Mucosa of gallbladder (tissue), 1 donor: Measurements from ENCODE around the gene H2AZ1. TPM values are rescaled to one million over a fixed set of nuclear protein-coding genes. Genes with fewer than 3 reads are reported as not detected.
"Not testable (repeated sequence)": the region's sequence is repeated elsewhere in the genome, so short reads cannot be mapped to it uniquely, and the experiment has no call there.

ENCODE experiments used
- DNase-seq: peaks from one replicate; pipeline ENCODE4 v3.0.0-alpha.2; 2020; ENCODE audit warnings: low spot score
- total RNA-seq: library from RNA; stranded (reverse); gene quantifications from one replicate; pipeline ENCODE4 v1.2.1, GENCODE V29; 2021
- donor health status: DM: no; HTN: no; CAD: no.

Gene H2AZ1
- total RNA-seq, result 155 TPM

DNA sequence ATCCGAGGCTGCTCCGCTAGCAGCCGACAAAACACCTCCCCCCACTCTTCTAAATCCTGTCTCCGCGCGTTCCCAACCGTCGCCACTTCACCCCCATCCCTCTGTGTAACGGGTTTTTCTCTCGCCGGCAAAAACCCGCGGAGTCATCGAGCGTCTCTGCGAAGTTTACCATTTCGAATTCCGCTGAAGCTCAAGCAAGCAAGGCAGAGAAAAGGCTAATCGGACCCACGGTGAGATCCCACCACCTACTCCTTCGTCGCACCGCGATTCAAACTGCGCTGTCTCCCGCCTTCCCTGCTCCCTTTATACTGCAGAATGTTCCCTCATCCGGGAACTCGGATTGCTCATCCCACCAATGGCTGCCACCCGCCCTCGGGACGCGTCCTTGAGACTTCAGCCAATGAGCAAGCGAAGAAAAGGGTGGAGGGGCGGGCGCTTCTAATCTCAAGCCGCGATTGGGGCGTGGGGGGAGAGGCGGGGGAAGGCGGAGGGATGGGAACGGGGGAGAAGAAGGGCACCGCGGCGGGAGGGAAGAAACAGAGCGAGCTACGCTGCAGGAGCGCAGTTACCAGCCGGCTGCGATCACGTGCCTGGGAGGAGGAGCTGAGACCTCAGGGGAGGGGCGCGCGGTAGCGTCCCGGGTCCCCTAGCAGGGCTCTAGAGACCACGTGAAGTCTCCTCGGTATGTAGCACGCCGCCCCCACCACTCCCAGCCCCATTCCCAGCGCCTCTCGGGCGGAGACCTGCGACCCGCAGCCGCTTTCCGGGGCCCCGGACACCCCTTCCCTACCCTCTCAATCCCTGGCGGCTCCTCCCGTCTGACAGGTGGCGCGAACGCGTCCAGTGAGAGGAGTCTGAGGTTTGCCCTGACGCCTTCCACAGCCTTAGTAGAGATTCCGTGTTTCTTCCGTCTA, at the start of gene H2AZ1:
Gene H2AZ1 (minus strand): TSS at position 277 of the 914 bp plus-strand sequence. CDS start 105 bp downstream, at position 172.
- peak; percentile 99 for DNase-seq

DNA sequence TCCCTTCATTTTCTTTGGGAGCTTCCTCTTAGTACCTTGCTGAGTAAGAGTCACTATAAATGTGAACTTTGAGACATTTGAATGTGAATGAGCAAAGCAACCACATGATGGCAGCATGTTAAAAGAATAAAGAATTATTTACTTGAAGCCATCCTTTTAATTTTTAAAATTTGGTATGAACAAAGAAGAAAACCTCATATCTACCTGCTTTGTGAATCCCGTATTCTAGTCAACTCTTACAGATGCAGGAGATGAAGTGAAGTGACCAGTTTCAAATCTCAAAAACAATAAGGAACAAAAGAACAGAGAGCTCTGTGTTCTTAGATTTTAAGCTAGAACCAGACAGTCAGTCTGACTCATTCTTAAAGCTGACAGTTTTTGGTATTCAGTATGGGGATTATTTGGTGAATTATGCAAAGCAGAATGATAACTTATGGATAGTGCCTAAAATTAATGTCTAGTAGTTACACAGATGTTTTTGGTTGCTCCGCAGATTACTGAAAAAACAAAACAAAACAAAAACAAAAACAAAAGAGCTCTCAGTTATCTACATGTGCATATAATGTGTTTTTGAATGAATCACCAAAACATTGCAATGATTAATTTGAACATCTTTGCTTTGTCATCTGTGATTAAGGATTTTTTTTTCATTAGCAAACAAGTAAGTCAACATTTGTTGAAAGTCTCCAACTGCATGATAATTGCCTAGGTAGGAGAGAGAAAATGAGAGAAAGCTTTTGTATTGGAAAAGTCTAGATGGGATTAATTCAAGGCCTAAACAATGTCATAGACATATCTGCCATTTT, 48.2 kb upstream of the H2AZ1 start:
- DNase-seq, result peak; percentile 10

DNA sequence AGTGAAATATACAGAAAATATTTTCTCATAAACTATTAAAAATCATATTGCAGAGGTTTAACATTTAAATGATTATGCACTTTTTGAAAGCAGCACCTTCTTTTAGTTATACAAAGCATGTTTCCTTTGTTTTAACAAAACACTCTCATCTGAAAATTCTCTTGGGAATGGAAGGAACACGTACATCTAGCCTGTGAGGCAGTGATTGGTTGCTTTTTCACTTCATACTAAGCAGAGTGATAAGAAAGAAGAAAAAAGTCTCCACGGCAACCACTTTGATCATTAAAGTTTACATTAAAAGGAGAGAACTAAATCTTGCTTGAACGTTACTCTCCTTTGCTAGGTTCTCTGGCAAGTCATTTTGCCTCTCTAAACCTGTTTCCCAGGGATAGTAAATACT, 41.7 kb upstream of the H2AZ1 start:
- no peak for DNase-seq

DNA sequence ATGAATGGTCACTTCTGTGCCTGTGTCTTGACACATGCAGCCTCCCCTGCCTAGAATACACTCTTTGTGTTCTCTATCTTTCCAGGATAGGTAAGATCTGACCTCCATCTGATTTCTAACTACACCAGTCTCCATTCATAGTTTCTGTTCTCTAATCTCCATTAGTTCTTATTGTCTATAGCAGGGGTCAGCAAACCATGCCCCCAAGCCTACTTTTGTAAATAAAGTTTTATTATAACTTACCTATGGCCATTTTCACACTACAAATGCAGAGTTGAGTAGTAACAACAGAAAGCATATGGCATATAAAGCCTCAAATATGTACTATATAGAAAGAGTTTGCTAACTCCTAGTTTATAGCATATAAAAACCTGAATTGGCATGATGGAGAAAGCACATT, 37.6 kb upstream of the H2AZ1 start:
- DNase-seq, result no peak

DNA sequence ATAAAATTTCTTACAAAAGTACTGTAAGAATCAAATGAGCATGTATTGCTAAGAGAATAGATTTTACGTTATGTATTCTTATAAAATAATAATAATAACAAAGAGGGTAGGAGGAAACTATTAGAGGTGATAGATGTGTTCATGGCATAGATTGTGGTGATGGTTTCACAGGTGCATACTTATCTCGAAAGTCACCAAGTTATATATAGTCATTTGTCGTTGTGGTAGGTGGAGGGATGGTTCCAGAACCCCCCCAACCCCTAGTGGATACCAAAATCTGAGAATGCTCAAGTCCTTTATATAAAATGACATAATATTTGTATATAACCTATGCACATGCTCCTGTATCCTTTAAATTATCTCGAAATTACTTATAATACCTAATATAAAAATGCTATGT, 36.7 kb upstream of the H2AZ1 start:
- DNase-seq, result no peak

DNA sequence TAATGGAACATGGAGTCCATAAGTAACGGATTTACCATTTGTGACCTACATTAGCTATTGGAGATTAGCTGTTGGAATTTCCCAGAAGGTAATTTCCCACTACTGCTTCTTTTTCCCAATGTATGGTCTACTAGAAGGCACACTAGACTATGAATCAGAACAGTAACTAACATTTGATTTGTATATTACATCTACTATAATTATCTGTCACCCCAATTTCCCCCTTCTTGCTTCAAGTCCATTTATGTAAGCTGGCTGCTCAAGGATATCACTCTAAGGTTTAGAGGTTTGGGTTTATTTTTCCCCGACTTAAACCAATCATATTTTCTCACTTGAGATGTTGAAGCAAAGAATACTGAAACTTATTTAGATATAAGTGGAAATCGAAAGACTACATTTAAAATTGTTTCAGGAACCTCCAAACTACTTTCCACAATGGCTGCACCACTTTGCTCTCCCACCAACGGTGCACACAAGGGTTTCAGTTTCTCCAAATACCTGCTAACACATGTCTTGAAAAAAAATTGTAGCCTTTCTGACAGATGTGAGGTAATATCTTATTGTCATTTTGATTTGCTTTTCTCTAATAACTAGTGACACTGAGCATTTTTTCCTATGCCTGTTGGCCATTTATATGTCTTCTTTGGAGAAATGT, 33.3 kb upstream of the H2AZ1 start:
- no peak for DNase-seq

DNA sequence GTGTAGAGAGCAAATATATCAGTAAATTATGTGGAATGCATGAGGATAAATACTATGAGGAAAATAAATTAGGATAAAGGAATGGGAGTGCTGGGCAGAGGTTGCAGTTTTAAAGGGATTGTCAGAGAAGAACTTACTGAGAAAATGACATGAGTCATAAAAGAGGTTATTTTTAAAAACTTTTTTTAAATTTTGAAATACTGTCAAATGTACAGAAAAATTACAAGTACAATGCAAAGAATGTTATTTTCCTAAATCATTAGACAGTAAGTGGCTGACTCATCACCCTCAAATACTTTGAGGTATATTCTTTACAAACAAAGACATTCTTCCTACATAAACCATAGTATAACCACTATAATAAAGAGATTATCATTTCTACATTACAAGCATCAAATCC, 29.8 kb upstream of the H2AZ1 start:
- DNase-seq, result no peak

DNA sequence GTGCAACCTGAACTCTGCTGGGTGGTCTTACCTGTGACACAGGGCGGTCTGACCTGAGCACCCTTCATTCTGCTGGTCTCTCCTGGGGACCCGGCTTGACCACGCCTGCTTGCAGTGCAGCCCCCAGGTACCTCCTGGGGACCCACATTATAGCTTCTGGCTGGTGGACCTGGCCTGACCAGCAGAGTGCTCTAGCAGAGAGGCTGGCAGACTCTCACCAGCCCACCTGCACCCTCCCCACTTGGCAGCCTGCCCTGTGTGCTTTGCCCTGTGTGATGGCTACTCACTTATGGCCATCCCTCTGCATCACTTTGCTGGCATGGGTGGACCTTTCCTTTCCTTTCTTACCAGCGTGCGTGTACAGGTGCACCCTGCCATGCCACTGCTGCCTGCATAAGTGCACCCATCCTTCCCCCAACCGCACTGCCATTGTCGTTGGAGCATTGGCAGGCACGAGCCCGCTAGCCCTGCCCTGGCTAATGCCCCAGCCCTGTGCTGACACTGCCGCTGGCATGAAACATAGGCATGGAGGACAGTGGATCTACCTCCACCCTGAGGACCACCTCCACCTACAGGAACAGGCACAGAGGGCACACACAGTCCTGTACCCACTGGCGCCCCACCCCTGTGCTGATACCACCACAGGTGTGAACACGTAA, 21.5 kb upstream of the H2AZ1 start:
- DNase-seq, result no peak

DNA sequence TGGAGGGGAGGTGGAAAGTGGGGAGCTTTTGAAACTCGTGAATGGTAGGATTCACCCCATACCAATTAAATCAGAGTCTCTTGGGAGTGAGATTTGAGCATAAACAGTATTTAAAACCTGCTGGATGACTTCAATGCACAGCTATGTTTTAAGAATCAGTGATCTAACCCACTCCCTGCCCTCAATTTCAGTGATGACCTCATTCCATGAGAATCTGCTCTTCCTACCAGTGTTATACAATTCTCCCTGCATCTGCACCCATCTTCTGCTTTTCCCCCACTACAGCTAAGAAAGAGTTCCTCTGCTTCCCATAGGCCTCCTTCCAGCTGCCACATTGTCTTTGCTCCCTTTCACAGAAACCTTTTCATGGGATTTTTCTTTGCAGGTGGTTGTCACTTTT, 18.3 kb upstream of the H2AZ1 start:
- no peak for DNase-seq

DNA sequence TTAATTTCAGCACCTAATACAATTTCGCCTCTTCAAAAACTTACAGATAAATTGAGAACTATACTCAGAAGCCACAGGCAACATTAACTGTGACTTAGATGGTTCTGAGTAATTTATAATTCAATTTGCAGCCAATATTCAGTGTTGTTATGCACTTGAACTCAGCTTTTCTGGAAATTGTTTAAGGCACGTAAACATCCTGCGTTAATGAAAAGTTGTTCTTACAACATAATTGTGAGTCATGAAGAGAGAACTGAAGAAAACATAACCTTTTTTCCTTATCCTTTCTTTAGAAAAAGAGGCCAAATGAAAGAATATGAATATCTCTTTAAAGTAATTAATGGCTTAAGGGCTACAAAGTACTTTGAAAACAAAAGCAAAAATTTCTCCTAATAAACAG, 16.6 kb upstream of the H2AZ1 start:
- no peak for DNase-seq

DNA sequence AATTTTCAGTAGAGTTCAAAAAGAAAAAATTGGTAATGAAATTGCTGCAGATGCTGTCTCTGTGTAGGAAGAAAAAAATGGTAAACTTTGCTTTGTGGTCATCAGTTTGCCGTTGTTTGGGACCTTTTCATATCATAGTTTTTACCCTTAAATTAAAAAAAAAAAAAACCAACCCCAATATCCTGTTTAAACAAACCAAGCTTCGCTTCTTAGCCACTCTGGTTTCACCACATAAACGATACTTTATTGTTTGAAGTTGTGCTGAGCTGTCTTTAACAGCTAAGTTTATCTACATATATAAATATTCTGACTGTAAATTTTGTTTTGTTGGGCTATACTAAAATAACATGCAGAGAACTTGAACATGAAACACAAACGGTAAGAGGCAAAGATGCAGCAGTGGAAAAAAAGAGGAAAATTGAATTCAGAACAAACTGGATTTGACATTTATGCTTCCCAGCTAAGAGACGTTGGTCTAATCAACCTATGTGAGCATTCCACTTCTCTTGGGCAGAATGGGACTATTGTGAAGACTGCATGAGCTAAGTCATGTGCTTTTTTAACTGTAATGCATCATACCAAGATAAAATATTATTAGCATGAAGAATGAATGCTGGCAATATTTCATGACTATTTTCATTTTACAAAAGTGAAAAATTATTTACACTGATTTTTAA, 15.7 kb upstream of the H2AZ1 start:
- DNase-seq, result no peak

DNA sequence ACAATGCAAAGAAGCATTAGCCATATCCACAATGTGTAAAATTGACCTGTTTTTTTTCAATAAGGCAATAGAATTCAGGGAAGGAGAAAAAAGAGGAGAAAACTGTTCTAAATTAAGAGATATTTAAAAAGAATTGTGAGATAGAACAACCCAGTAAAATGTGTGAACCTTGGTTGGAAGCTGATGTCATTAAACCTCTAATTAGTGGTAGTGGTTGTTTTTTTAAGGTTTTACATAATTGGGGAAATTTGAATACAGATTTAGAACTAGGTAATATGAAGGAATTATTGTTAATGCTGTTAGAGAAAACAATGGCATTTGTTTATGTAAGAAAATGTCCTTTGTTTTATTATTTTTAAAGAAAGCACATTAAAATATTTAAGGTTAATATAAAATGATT, 15.1 kb upstream of the H2AZ1 start:
- DNase-seq, result no peak

DNA sequence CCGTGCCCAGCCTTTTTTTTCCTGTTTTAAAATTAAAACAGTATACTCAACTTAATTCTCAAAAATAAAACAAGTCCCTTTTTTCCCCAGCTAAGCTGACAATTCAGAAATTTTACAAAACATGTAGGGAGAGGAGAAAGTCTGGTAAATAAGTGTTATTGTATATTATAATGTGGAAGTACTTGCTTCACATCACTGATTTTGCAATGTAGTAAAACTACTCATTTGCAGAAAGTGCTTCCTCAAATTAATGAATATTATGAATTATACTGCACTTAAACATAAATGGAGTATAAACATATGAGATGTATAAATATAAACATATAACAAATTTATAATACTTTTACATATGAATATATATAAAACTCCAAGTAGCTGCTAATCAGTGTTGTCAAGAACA, 11.6 kb upstream of the H2AZ1 start:
- DNase-seq, result no peak

DNA sequence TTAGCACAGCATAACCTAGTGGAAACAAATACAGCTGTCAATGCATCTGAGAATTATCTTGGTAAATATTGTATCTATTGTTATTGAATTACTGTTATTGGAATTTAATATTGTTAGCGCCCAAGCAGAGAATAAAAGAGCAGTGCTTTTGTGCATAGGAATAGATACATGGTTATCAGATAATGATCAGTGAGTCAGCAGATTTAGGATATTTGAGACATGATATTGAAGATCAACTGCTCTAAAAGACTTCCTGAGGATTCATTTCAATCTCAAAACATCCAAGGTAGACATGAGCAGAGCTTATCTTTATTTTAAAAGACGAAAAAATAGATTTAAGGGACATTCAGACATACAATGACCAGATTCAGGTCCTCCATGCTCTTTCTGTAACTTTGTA, 10.6 kb upstream of the H2AZ1 start:
- no peak for DNase-seq

DNA sequence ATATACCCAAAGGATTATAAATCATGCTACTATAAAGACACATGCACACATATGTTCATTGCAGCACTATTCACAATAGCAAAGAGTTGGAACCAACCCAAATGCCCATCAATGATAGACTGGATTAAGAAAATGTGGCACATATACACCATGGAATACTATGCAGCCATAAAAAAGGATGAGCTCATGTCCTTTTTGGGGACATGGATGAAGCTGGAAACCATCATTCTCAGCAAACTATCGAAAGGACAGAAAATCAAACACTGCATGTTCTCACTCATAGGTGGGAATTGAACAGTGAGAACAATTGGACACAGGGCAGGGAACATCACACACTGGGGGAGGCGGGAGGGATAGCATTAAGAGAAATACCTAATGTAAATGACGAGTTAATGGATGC, 8.1 kb upstream of the H2AZ1 start:
- DNase-seq, result not testable (repeated sequence)

DNA sequence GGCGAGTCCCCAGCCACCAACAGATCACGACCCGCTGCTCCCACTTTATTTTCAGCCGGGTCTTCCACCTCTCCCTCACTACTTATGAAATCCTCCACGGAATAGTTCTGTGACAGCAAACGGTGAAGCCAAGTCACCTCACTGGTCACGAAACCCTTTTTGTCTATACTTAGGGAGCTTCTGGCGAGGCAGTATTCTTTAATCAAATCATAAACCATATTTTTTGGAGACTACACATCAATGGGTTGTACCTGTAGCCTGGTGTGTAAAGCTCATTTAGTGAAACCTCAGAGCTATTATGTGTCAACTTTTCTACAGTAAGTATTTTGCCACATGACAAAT, 809 bp upstream of the H2AZ1 start:
- no peak for DNase-seq

DNA sequence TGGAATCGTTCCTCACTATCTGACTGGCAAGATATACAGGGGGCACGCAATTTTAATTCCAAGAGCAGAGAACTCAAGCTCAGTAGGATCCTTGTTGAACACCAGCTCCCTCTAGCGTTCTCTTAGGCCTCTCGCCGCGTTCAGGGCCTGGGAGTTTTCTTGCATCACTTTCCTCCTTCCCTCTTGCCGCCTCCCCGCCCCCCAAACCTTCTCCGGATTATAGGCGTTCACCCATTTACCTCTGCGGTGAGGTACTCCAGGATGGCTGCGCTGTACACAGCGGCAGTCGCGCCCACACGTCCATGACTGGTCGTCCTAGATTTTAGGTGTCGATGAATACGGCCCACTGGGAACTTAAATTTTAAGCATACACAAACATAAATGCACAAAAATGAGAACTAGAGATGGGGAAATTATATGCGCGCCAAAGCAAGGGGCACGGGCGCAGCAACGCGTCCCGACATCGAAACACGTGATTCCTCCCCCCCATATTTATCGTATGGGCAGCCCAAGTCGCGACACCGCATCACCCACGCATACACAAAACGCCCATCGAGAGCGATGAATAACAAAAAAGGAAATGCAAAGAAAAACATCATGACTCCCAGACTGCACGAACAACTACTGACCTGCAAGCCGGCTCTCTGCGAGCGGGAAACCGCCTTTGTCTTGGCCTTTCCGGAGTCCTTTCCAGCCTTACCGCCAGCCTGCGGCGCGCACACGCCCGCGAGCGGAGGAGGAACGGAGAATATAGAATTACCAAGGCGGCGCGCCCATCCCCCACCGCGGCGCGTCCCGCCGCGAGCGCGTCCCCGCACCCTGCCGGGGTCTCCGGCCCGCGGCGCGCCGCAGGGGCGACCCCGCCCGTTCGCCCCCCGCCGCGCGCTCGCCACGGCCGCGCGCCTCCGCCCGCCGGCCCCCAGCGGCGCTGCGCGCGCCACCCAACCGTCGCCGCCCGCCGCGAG, 759 bp downstream of the H2AZ1 start:
- peak; percentile 91 for DNase-seq

DNA sequence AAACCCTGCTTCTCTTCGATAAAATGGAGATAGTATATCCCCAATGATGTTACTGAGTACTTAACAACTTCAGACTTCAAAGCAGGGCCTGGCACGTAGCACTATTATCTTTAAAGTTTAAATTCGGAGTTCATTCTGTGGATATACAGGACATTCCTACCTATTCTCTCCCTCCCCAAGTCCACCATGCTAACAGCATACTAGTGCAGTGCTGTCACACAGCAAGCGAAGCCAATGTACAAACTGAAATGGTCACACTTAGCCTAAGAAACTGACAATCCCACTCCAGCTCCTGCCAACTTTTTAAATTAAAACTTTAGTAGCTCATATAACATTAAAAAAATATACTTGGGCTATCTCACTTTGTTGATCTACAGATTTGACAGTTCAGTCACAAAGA, 2.5 kb downstream of the H2AZ1 start:
- DNase-seq, result no peak

DNA sequence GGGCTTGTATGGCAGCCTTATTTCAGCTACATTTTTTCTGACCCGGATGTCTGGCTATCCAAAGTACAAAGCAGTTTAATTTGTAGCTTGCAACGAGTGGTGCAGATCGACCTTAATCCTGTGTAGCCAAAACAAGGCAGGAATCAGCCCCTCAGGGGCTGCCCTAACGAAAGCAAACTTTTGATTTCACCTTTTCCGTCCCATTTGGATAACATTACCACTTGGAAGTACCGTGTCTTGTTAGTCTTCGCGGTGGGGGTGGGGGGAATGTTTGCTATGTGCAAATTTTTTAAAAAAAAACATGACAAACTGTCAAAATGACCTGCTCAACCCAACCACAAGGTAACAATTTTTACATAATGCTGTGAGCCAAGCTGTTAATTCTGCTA, 2.9 kb downstream of the H2AZ1 start:
- no peak for DNase-seq
